GM12864 (cell line): Measurements from ENCODE around the gene PLSCR3.

Source experiments
- DNase-seq: peaks from one replicate; pipeline ENCODE4 v3.0.0-alpha.2; 2011; ENCODE audit warnings: low read depth
- H3K4me3 ChIP-seq: 2 replicates; pipeline ENCODE4 v1.5.1; 2011; ENCODE audit warnings: mild to moderate bottlenecking, low read depth, low read length, control low read depth
- TF ChIP-seq, protein P1 (sequence below): IDR thresholded peaks from 2 replicates; pipeline ENCODE4 v1.5.1; 2011; ENCODE audit warnings: low read depth, mild to moderate bottlenecking, moderate library complexity, low read length, control low read depth, inconsistent platforms; ENCODE audit errors: missing control alignments

The PLSCR3 gene

DNA sequence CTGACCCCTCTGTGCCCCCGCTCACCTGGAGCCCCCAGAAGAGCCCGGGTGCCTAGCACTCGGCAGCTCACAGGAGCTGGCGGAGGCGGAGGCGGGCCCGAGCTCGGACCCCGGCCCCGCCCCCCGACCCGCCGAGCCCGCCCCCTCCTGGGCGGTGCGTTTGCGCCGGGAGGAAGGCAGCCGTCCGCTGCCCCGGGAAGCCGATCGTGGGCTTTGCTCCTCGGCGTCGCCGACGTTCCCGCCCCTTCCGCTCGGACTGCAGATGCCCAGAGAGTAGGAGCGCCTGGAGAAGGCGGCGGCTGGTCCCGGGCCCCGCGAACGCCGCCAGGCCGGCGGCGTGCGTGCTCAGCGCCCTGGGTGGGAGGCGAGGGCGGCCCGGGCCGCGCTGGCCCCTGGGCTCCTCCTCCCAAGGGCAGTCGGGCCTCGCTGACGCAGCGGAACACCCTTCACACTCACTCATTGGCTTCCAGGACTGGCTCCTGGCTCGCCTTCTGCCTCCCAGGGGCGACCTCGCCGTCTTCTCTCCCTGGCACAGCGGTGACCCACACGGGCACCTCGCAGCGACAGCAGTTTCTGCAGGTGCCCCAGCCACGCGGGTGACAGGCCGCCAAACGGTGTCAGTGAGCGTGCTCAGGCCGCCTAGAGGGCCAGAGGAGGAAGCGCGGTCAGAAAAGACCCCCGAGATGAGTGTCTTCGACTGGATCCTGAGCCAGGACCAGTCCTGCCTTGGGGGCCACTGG is at the start of gene PLSCR3:
PLSCR3 (minus strand) TSS at position 74 of the 740 bp plus-strand sequence. CDS start 415 bp downstream, outside the sequence.
- TF ChIP-seq, protein P1, sequence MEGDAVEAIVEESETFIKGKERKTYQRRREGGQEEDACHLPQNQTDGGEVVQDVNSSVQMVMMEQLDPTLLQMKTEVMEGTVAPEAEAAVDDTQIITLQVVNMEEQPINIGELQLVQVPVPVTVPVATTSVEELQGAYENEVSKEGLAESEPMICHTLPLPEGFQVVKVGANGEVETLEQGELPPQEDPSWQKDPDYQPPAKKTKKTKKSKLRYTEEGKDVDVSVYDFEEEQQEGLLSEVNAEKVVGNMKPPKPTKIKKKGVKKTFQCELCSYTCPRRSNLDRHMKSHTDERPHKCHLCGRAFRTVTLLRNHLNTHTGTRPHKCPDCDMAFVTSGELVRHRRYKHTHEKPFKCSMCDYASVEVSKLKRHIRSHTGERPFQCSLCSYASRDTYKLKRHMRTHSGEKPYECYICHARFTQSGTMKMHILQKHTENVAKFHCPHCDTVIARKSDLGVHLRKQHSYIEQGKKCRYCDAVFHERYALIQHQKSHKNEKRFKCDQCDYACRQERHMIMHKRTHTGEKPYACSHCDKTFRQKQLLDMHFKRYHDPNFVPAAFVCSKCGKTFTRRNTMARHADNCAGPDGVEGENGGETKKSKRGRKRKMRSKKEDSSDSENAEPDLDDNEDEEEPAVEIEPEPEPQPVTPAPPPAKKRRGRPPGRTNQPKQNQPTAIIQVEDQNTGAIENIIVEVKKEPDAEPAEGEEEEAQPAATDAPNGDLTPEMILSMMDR = peak; percentile 59
- H3K4me3 ChIP-seq = peak within 1 kb of the TSS; percentile 77
- peak; percentile 40 for DNase-seq

DNA sequence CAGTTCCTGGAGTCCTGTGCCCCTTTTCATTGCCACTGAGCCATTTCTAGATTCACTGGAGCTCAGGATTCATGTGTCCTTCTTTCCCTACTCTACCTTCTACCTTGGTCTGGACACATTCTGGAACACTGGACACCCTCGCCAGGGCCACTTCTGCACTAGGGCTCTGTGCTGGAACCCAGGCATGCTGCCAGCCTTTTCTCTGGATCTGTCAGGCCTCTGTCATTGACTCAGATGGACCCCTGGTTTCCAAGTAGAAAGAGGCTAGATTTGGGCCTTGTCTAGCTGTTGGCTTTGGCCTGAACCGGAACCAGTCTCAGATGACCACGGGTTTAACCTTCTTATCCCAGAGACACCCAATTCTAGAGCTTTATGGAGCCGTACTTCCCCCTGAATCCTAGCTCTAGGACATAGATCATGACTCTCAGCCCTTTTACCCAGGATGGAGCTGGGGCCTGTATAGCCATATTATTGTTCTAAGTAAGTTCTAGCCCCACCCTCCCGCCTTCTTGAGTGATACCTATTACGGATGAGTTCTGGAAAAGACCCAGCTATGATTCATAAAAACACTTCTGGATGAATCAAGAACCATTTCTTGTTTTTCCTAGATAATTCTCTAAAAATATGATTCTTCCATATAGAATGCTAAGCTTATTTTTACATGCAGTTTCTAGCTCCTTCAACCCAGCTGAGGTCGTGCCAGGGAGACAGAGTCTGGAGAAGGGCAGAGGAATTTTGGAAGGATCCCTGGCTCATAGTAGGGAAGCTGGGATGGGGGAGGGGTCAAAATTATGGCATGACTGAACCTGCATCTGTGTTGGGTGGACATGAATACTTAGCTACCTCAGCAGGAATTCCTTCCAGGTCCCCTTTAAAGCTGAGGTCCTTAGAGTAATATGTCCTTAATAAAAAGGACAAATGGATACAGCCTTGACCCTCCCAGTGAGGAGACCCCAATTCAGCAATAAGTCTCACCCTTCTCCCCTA is 49.5 kb upstream of the PLSCR3 start:
- H3K4me3 ChIP-seq = no peak overlapping the region
- TF ChIP-seq, protein P1 = no peak
- no peak for DNase-seq

DNA sequence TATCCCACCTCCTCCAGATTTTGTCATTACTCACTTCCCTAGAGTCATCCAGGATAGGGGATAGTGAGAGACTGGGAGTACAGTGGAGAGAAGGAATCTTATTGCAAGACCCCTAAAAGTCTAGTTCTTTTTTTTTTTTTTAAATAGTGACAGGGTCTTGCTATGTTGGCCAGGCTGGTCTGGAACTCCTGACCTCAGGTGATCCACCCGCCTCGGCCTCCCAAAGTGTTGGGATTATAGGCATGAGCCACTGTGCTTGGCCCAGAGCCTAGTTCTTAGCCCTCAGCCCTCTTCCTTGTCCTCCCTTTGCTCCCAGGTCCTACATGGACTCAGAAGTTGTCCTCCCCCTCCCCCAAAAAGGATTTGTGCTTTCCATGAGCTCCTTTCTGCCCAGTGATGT is 47.8 kb upstream of the PLSCR3 start:
- no peak overlapping the region for H3K4me3 ChIP-seq
- TF ChIP-seq, protein P1 = no peak
- DNase-seq = no peak

DNA sequence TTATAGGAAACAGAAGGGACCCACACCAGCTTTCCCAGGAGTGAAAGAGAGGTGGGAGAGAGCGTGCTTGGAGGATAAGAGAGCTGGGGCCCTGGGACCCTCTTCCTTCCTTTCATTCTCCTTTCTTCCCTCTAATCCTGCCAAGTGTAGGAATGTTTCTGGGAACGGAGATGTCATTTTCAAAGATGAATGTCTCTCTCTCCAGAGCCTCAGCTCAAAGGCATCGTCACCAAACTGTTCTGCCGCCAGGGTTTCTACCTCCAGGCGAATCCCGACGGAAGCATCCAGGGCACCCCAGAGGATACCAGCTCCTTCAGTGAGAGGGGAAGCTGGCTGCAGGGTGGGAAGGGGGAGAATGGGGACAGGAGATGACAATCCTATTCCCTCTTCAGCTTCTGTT is 46.9 kb upstream of the PLSCR3 start:
- H3K4me3 ChIP-seq = no peak overlapping the region; the same call in 1 of the 2 replicates
- no peak for DNase-seq

DNA sequence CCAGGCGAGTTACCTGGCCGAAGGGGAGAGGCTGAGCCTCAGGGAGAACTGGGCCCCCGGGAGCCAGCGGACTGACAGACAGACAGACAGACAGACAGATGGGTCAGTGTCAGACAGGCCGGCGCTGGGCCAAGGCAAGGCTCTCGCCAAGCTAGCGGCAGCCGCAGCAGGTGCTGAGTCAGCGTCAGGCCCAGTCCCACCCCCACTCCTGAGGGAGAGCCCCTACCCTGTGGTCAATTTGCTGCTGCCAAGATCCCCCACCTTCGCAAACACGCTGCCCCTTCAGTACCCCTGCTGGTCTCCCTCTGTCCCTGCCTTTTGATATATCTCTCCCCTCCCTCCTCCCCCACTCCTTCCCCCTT is 46.5 kb upstream of the PLSCR3 start:
- H3K4me3 ChIP-seq = peak overlapping the region; percentile 45
- TF ChIP-seq, protein P1 = no peak
- DNase-seq = no peak

More for the DNA sequence above, 46.9 kb upstream of the PLSCR3 start:
- TF ChIP-seq, protein P1 = no peak

DNA sequence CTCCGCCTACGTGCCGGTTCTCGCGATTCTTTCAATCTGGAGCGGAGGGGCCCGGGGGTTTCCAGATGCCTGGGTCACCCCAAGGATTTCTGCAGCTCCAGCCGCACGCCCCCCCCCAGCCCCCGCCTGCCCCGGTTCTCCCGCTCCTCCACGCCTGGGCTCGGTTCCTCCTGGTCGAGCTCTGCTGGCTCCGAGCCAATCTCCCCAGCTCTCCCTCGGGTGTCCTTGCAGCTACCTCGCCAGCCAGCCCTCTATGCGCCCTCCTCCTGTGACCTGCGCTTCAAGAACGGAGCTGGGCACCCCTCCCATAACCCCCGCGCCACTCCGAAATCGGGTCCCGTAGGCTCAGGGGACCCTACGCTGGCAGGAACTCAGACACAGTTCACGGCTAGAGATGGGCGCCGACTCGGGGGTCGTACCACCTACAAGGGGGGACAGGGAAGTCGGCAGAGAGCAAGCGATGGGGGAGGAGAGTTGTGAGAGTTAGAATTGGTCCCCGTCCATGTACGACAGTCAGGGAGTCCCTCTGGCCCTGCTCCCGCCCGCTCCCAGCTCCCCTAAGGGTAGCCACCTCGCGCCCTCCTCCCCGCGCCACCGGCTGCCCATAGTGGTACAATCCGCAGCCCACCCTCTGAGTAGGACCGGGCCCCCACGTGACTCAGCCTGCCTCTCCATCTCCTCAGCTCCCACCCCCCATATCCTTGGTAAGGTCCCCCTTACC is 45.9 kb upstream of the PLSCR3 start:
- peak overlapping the region; percentile 45 for H3K4me3 ChIP-seq

More for the DNA sequence above, 45.9 kb upstream of the PLSCR3 start:
- TF ChIP-seq, protein P1 = no peak
- DNase-seq = no peak
